Omental fat pad (tissue), 4 donors: ENCODE data around the gene HS6ST2. TPM values are rescaled to one million over a fixed set of nuclear protein-coding genes. Genes with fewer than 3 reads are reported as not detected.
A peak's percentile ranks its signal among the peaks of the same experiment; 100 is the strongest.
"Not testable (repeated sequence)": the region's sequence is repeated elsewhere in the genome, so short reads cannot be mapped to it uniquely, and the experiment has no call there.

Source experiments
- ATAC-seq: fragments of 150-250 bp; one replicate; pipeline ENCODE4 v1.9.1; 2016; ENCODE audit warnings: mild to moderate bottlenecking, moderate library complexity; ENCODE audit not compliant: low FRiP score
- DNase-seq: peaks from one replicate; pipeline ENCODE4 v3.0.0-alpha.2; 2019; ENCODE audit warnings: low spot score
- total RNA-seq, 4 donors: library from RNA; depleted of rRNA; stranded (reverse); fragments of >200 nt; gene quantifications; one replicate each; pipeline ENCODE4 v1.1.0, GENCODE V29; 2016
- TF ChIP-seq, protein P1 (sequence below), 3 donors: fragments of 450-650 bp; IDR thresholded peaks; one replicate each; pipeline ENCODE4 v1.5.1; 2016 to 2017; ENCODE audit warnings: antibody characterized with exemption in 3 of 3, mild to moderate bottlenecking in 3 of 3, moderate library complexity in 2 of 3

Gene HS6ST2
- total RNA-seq, 4 donors from 2014 or later, result 0.13 to 1.1 (median 0.46) TPM; not detected in 1

- DNase-seq, result no peak
- ATAC-seq, result no peak
- TF ChIP-seq, protein P1, sequence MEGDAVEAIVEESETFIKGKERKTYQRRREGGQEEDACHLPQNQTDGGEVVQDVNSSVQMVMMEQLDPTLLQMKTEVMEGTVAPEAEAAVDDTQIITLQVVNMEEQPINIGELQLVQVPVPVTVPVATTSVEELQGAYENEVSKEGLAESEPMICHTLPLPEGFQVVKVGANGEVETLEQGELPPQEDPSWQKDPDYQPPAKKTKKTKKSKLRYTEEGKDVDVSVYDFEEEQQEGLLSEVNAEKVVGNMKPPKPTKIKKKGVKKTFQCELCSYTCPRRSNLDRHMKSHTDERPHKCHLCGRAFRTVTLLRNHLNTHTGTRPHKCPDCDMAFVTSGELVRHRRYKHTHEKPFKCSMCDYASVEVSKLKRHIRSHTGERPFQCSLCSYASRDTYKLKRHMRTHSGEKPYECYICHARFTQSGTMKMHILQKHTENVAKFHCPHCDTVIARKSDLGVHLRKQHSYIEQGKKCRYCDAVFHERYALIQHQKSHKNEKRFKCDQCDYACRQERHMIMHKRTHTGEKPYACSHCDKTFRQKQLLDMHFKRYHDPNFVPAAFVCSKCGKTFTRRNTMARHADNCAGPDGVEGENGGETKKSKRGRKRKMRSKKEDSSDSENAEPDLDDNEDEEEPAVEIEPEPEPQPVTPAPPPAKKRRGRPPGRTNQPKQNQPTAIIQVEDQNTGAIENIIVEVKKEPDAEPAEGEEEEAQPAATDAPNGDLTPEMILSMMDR (IDR thresholded peaks at IDR 0.05), result no peak
These were observed 57.7 kb downstream of the HS6ST2 start for GRCh38 chrX:132900633-132901293.

DNA sequence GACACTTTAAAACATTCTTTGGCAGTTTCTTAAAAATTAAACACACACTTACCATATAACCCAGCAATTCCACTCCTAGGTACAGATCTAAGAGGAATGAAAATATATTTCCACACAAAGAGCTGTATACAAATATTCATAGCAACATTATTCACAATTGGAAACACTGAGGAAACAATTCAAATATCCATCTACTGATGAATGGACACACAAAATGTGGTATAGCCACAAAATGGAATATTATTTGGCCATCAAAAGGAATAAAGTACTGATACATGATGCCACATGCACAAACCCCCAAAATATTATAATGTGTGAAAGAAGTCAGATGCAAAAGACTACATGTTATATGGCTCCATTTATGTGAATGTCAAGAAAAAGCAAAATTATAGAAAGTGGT, 70.9 kb downstream of the HS6ST2 start:
- TF ChIP-seq, protein P1 (IDR thresholded peaks at IDR 0.05), result no peak
- no peak for DNase-seq
- ATAC-seq, result no peak

DNA sequence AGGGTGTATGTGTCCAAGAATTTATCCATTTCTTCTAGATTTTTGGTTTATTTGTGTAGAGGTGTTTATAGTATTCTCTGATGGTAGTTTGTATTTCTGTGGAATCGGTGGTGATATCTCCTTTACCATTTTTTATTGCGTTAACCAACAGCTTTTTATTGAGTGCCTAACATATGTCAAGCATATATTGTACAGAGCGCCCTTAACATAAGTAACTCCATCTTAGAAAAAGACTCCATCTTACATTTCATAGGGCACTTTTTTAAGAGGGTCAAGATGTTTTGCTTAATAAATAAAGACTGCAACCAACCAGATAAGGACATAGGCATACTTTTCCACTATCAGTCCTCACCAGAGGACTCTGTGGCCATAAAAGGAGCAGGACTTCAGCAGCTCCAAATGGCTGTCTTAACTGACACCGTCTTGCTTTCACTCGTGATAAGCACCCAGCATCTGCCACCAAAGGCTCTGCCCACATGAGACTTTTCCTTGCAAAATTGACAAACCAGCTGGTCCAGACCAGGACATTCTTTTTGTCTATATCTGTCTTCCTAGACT, 75.0 kb downstream of the HS6ST2 start:
- DNase-seq (no peak), ATAC-seq (no peak)
- TF ChIP-seq, protein P1 (IDR thresholded peaks at IDR 0.05), result no peak

DNA sequence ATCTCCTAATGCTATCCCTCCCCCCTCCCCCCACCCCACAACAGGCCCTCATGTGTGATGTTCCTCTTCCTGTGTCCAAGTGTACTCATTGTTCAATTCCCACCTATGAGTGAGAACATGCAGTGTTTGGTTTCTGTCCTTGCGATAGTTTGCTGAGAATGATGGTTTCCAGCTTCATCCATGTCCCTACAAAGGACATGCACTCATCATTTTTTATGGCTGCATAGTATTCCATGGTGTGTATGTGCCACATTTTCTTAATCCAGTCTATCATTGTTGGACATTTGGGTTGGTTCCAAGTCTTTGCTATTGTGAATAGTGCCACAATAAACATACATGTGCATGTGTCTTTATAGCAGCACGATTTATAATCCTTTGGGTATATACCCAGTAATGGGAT, 77.7 kb downstream of the HS6ST2 start:
- not testable (repeated sequence) for ATAC-seq, DNase-seq

DNA sequence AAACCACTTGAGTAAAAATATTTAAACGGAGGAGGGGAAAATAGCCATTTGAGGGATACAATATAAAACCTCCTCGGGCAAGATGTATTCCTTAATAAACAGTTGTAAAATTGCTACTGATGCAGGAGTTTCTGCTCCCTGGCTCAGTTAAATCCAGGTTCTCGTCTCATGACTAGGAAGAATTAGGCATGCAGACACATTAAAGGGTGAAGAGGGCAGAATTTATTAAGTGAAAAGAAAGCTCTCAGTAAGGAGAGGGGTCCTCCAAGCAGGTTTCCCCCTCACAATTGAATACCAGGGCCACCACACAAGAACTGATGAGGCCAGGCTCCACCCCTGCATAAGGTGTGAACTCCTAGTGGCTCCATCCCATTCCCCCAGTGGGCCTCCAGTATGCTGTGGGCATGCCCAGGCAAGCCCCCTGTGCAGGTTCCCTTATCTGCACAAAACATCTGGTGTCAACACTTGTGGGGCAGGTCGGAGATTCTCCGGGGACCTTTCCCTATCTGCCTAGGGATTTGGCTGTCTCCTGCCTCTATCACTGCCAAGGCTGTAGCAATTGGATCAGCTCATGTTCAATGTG, 80.4 kb downstream of the HS6ST2 start:
- no peak for DNase-seq
- TF ChIP-seq, protein P1 (IDR thresholded peaks at IDR 0.05), result no peak
- ATAC-seq, result no peak

DNA sequence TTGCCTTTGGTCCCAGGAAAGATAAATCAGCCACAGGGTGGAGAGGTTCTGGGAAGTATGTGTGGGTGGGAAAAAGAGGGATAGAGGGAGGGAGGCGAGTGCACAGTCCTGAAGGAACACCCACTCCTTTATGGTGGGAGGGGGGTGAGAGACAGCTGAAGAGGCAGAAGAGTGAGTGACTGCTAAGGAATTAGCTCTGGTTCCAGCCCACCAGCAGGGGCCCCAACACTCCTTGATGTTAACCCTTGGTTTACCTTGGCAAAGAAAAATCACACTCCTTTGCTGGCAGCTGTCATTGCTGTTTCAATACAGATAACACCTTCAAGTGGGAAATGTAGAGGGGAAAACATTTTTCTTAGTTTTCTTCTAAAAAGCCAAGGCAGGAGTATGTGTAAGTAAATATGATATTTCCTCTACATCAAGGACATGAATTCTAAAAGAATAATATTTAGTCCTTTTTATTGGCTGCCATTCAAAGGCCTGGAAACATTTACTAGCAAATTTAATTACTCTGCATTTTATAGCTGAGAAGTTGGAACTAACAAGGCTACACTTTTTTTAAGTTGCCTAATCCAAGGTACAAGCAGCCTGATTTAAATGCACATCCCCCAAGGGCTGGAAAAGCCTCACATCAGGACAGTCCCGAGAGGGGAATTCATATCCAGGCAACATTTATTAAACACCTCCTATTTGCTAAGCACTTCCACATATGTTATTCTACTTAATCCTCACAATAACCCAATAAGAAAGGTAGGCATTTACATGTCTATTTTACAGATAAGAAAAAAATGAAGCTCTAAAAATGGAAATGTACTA, 81.7 kb downstream of the HS6ST2 start:
- ATAC-seq, result peak; percentile 74
- TF ChIP-seq, protein P1 (IDR thresholded peaks at IDR 0.05), result no peak
- DNase-seq, result no peak
